IMR-90 (cell line): ENCODE data around the gene DOCK1.

ENCODE experiments used
- CEBPB ChIP-seq: IDR thresholded peaks from 2 replicates; pipeline ENCODE4 v1.6.1; 2012; ENCODE audit warnings: low read depth, low read length, improper control_type of control experiment
- CHD1 ChIP-seq: IDR thresholded peaks from 2 replicates; pipeline ENCODE4 v1.6.1; 2012; ENCODE audit warnings: low read depth, low read length, improper control_type of control experiment
- CTCF ChIP-seq: conservative IDR thresholded peaks from 2 replicates; pipeline ENCODE4 v1.5.1; 2012; ENCODE audit warnings: mild to moderate bottlenecking, low read depth, low read length, improper control_type of control experiment
- FOS ChIP-seq: fragments of 150-350 bp; IDR thresholded peaks from 2 replicates; pipeline ENCODE4 v1.6.1; 2016; ENCODE audit warnings: low read depth, low read length
- MAFK ChIP-seq: IDR thresholded peaks from 2 replicates; pipeline ENCODE4 v1.6.1; 2012; ENCODE audit warnings: low read depth, low read length, improper control_type of control experiment
- MAZ ChIP-seq: IDR thresholded peaks from 2 replicates; pipeline ENCODE4 v1.6.1; 2012; ENCODE audit warnings: low read depth, mild to moderate bottlenecking, low read length, improper control_type of control experiment, moderate library complexity, borderline replicate concordance
- POLR2A ChIP-seq: IDR thresholded peaks from 2 replicates; pipeline ENCODE4 v1.6.1; 2012; ENCODE audit warnings: mild to moderate bottlenecking, low read depth, low read length
- RAD21 ChIP-seq: IDR thresholded peaks from 2 replicates; pipeline ENCODE4 v1.6.1; 2012; ENCODE audit warnings: low read length, improper control_type of control experiment
- RCOR1 ChIP-seq: IDR thresholded peaks from 2 replicates; pipeline ENCODE4 v1.6.1; 2012; ENCODE audit warnings: mild to moderate bottlenecking, low read length, improper control_type of control experiment; ENCODE audit not compliant: insufficient replicate concordance
- RFX5 ChIP-seq: IDR thresholded peaks from 2 replicates; pipeline ENCODE4 v1.8.0; 2012; ENCODE audit warnings: low read depth, mild to moderate bottlenecking, low read length, moderate library complexity
- SMC3 ChIP-seq: fragments of 150-350 bp; IDR thresholded peaks from 2 replicates; pipeline ENCODE4 v1.6.1; 2016; ENCODE audit warnings: low read depth, mild to moderate bottlenecking, antibody characterized with exemption, low read length, moderate library complexity
- USF2 ChIP-seq: fragments of 150-350 bp; IDR thresholded peaks from 2 replicates; pipeline ENCODE4 v1.6.1; 2017; ENCODE audit warnings: mild to moderate bottlenecking, antibody characterized with exemption, low read length, low read depth

GRCh38 chr10:127094984-127095383 lies 189.8 kb downstream of the DOCK1 start:
- TF ChIP-seq CTCF (no peak), RFX5 (no peak), POLR2A (no peak), USF2 (no peak), RCOR1 (no peak), CEBPB (no peak), SMC3 (no peak), RAD21 (no peak), MAFK (no peak), MAZ (no peak), CHD1 (no peak), FOS (no peak)
